SU-DHL-6 (cell line): ENCODE data around the gene CAMK1D.

Experiments
- CTCF ChIP-seq: fragments of 200-600 bp; sonication (generic); IDR thresholded peaks from one replicate; pipeline ENCODE4 v1.5.1; 2017; ENCODE audit warnings: antibody characterized with exemption, mild to moderate bottlenecking, low read length, moderate library complexity; ENCODE audit not compliant: insufficient read depth, poor library complexity, severe bottlenecking
- EZH2phosphoT487 ChIP-seq: fragments of 200-600 bp; sonication (generic), shearing (Covaris generic); conservative IDR thresholded peaks from 2 replicates; pipeline ENCODE4 v1.6.1; 2018; ENCODE audit warnings: mild to moderate bottlenecking, antibody characterized with exemption, low read length, moderate library complexity, mixed read lengths

- TF ChIP-seq CTCF (no peak), EZH2phosphoT487 (no peak)
These were observed 127.3 kb downstream of the CAMK1D start for GRCh38 chr10:12476656-12477055.
